ENCODE results near the gene ITGA2B.
A peak's percentile ranks its signal among the peaks of the same experiment; 100 is the strongest.
"Not testable (repeated sequence)": the region's sequence is repeated elsewhere in the genome, so short reads cannot be mapped to it uniquely, and the experiment has no call there.

The ITGA2B gene

GRCh38 chr17:44390250-44390870 lies 911 bp upstream of the ITGA2B start:
- no peak for DNase-seq

- DNase-seq: no peak
These were observed 314 bp upstream of the ITGA2B start for GRCh38 chr17:44389723-44390202.

- DNase-seq: no peak
These were observed 1.6 kb downstream of the ITGA2B start for GRCh38 chr17:44387804-44388203.

GRCh38 chr17:44386182-44386525 lies 3.3 kb downstream of the ITGA2B start:
- no peak for DNase-seq

- DNase-seq: peak; percentile 81
These were observed 3.9 kb downstream of the ITGA2B start for GRCh38 chr17:44385287-44386181.

- DNase-seq: no peak
These were observed 4.6 kb downstream of the ITGA2B start for GRCh38 chr17:44384823-44385286.

GRCh38 chr17:44384281-44384822 lies 5.1 kb downstream of the ITGA2B start:
- no peak for DNase-seq

- no peak for DNase-seq
These were observed 5.6 kb downstream of the ITGA2B start for GRCh38 chr17:44383861-44384260.

- no peak for DNase-seq
These were observed 6.1 kb downstream of the ITGA2B start for GRCh38 chr17:44383363-44383762.

GRCh38 chr17:44382917-44383316 lies 6.5 kb downstream of the ITGA2B start:
- DNase-seq: no peak

- no peak for DNase-seq
These were observed 7.6 kb downstream of the ITGA2B start for GRCh38 chr17:44381810-44382305.

- no peak for DNase-seq
These were observed 8.7 kb downstream of the ITGA2B start for GRCh38 chr17:44380767-44381166.

- no peak for DNase-seq
These were observed 9.6 kb downstream of the ITGA2B start for GRCh38 chr17:44379887-44380286.

GRCh38 chr17:44378171-44378705 lies 11.2 kb downstream of the ITGA2B start:
- no peak for DNase-seq

GRCh38 chr17:44376779-44377178 lies 12.7 kb downstream of the ITGA2B start:
- no peak for DNase-seq

GRCh38 chr17:44376124-44376523 lies 13.3 kb downstream of the ITGA2B start:
- peak; percentile 37 for DNase-seq

GRCh38 chr17:44375196-44376017 lies 14.0 kb downstream of the ITGA2B start:
- peak; percentile 23 for DNase-seq

GRCh38 chr17:44374306-44375195 lies 14.9 kb downstream of the ITGA2B start:
- DNase-seq: peak; percentile 27

- DNase-seq: no peak
These were observed 17.4 kb downstream of the ITGA2B start for GRCh38 chr17:44372036-44372435.

GRCh38 chr17:44369414-44370023 lies 19.9 kb downstream of the ITGA2B start:
- DNase-seq: not testable (repeated sequence)

Measured in right kidney (tissue), 1 donor.